GM13976 (cell line): ENCODE results near the gene CD99L2.
A peak's percentile ranks its signal among the peaks of the same experiment; 100 is the strongest.

Experiments used
- DNase-seq: peaks from one replicate; pipeline ENCODE4 v3.0.0; 2012; ENCODE audit warnings: low spot score
- CTCF ChIP-seq: IDR thresholded peaks from 2 replicates; pipeline ENCODE4 v1.5.1; 2012; ENCODE audit warnings: borderline replicate concordance, mild to moderate bottlenecking; ENCODE audit not compliant: insufficient read depth; ENCODE audit errors: extremely low read depth, missing control alignments, control extremely low read depth
- in situ Hi-C: fragments of 300-500 bp; cut with MboI; formaldehyde crosslinking; loops from one replicate; pipeline ENCODE4 v1.12.0; 2022; ENCODE audit warnings: low sequenced_read_pairs, mixed read lengths, inconsistent platforms; ENCODE audit not compliant: unreplicated experiment

CD99L2 gene

GRCh38 chrX:150768132-150768485 lies 130.4 kb downstream of the CD99L2 start:
- DNase-seq, result no peak
- in situ Hi-C loops, result no loop called here

GRCh38 chrX:150767475-150768131 lies 130.9 kb downstream of the CD99L2 start:
- in situ Hi-C loops, result no loop called here
- peak; percentile 17 for DNase-seq
- no peak for TF ChIP-seq CTCF

More at GRCh38 chrX:150768132-150768485, 130.4 kb downstream of the CD99L2 start:
- no peak for TF ChIP-seq CTCF

DNA sequence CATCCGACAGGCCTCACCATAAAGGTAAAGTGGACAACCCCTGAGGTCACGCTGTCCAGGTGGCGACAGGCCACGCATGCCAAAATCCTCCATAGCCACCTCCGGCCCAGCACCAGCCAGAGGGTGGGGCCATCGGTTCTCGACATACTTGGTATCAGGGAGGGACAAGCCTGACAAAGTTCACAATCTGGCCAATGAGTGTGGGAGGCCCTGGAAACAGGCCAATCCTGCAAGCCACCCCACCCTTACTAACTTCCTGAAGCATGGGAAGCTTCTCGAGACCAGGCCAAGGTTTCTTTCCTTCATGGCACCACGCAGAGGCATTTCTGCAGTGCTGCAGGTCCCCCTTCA lies 131.4 kb downstream of the CD99L2 start:
- in situ Hi-C loops, result no loop called here
- no peak for TF ChIP-seq CTCF
- DNase-seq, result no peak

GRCh38 chrX:150766351-150767044 lies 132.0 kb downstream of the CD99L2 start:
- no peak for TF ChIP-seq CTCF
- DNase-seq, result peak; percentile 30
- in situ Hi-C loops, result no loop called here

GRCh38 chrX:150765782-150766350 lies 132.6 kb downstream of the CD99L2 start:
- DNase-seq, result no peak
- no peak for TF ChIP-seq CTCF
- in situ Hi-C loops, result no loop called here

DNA sequence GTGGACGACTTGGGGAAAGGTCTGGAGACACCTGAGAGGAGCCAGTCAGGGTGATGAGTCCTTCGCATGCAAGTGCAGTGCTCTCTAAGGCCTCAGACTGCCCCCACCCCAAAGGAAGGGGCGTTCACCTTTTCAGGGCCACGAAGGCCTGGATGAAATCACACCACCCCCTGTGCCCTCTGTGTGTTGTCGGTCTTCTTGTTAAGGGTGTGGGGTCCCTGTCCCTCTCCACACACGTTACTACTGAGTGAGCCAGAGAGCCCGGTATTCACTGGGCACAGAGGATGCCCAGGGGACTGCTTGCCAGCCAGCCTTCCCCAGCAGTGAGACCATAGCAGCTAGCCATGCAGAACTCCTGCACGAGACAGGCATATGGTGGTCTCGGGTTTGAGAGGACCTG lies 133.2 kb downstream of the CD99L2 start:
- DNase-seq, result no peak
- in situ Hi-C loops, result no loop called here

More for the DNA sequence above, 133.2 kb downstream of the CD99L2 start:
- TF ChIP-seq CTCF, result no peak
